Small intestine (tissue), 7 donors: Measurements from ENCODE around the gene KRTAP2-2. TPM values are rescaled to one million over a fixed set of nuclear protein-coding genes. Genes with fewer than 3 reads are reported as not detected.
"Not testable (repeated sequence)": the region's sequence is repeated elsewhere in the genome, so short reads cannot be mapped to it uniquely, and the experiment has no call there.

Source experiments
- DNase-seq, 2 donors: peaks; one replicate each; pipeline versions ENCODE4 v3.0.0 to v3.0.0-alpha.2; 2013
- FAIRE-seq: peaks from 2 replicates; lab custom pipeline; 2012; peaks lifted over from hg19 to GRCh38; lab: Jason Lieb, UNC
- H3K27ac ChIP-seq, 3 donors: one replicate each; pipeline ENCODE4 v1.5.1; 2013; ENCODE audit warnings: low read length in 2 of 3, mild to moderate bottlenecking in 2 of 3, control low read depth in 1 of 3, inconsistent platforms in 1 of 3, low read depth in 1 of 3, moderate library complexity in 1 of 3
- H3K27me3 ChIP-seq, 3 donors: one replicate each; pipeline ENCODE4 v1.6.1; 2013; ENCODE audit warnings: low read length in 3 of 3, inconsistent platforms in 1 of 3; ENCODE audit not compliant: control insufficient read depth in 3 of 3, insufficient read depth in 3 of 3
- H3K36me3 ChIP-seq, 3 donors: one replicate each; pipeline ENCODE4 v1.6.1; 2013; ENCODE audit warnings: low read length in 3 of 3, inconsistent platforms in 1 of 3, low read depth in 1 of 3, mild to moderate bottlenecking in 1 of 3, moderate library complexity in 1 of 3; ENCODE audit not compliant: control insufficient read depth in 3 of 3, insufficient read depth in 2 of 3
- H3K4me1 ChIP-seq, 3 donors: one replicate each; pipeline ENCODE4 v1.6.1; 2013; ENCODE audit warnings: low read length in 2 of 3, inconsistent platforms in 1 of 3, low read depth in 1 of 3, mild to moderate bottlenecking in 1 of 3, moderate library complexity in 1 of 3; ENCODE audit not compliant: control insufficient read depth in 3 of 3, insufficient read depth in 2 of 3
- H3K4me3 ChIP-seq, 3 donors: one replicate each; pipeline ENCODE4 v1.5.1; 2013; ENCODE audit warnings: low read length in 3 of 3, control low read depth in 1 of 3, inconsistent platforms in 1 of 3, low read depth in 1 of 3, mild to moderate bottlenecking in 1 of 3, moderate library complexity in 1 of 3
- H3K9me3 ChIP-seq, 2 donors: one replicate each; pipeline ENCODE4 v1.6.1; 2013; ENCODE audit warnings: low read depth in 1 of 2, low read length in 1 of 2; ENCODE audit not compliant: control insufficient read depth in 2 of 2, insufficient read depth in 1 of 2
- WGBS, 3 donors: extraction: QIAGEN DNeasy Blood & Tissue Kit; methylation state at CpG; one replicate each; pipeline ENCODE4 v1.1.7; 2013; 5-methylcytosine and 5-hydroxymethylcytosine counted together
- polyA plus RNA-seq, 4 donors: library from polyadenylated mRNA; stranded (reverse) in 3 of 4; unstranded in 1 of 4; fragments of 200-250 nt in 3 of 4; fragments of 120-200 nt in 1 of 4; gene quantifications; one replicate each; pipeline versions ENCODE4 v1.2.1 to v1.2.3, GENCODE V29; 2013
- donor health status: healthy with polysubstance abuse.
- donor health status: control.
- donor health status: control.
- donor health status: Bipolar disorder and iron deficiency.
- donor health status: healthy.

The KRTAP2-2 gene
- polyA plus RNA-seq, 4 donors = not detected

GRCh38 chr17:41059276-41060051 lies 4.4 kb upstream of the KRTAP2-2 start:
- H3K27me3 ChIP-seq = peaks cover 0 to 12% (median 4%) of the 10 kb centered on the region in 3 donors
- FAIRE-seq = not testable (repeated sequence)

GRCh38 chr17:41058741-41059140 lies 3.7 kb upstream of the KRTAP2-2 start:
- no peaks in the 10 kb centered on the region for H3K9me3 ChIP-seq
- H3K4me3 ChIP-seq = no peak overlapping the region
- no peak overlapping the region for H3K27ac ChIP-seq
- FAIRE-seq (no peak), DNase-seq (no peak)
- no peaks in the 10 kb centered on the region for H3K36me3 ChIP-seq
- H3K4me1 ChIP-seq = no peaks in the 10 kb centered on the region
- 67 to 86% (median 75%) methylated on average over 5 of the region's 5 CpGs for WGBS, 3 donors
- peaks cover 0 to 12% (median 4%) of the 10 kb centered on the region in 3 donors for H3K27me3 ChIP-seq

More at GRCh38 chr17:41059276-41060051, 4.4 kb upstream of the KRTAP2-2 start:
- H3K4me1 ChIP-seq, H3K27ac ChIP-seq, H3K4me3 ChIP-seq, DNase-seq, H3K9me3 ChIP-seq, H3K36me3 ChIP-seq: not testable (repeated sequence)
- 24 to 28% (median 25%) methylated on average over 10 to 12 of the region's 31 CpGs for WGBS, 3 donors

- Histone ChIP-seq H3K27ac (no peak overlapping the region), H3K4me3 (no peak overlapping the region), H3K27me3 (peaks cover 0 to 12% (median 4%) of the 10 kb centered on the region in 3 donors), H3K36me3 (no peaks in the 10 kb centered on the region), H3K9me3 (no peaks in the 10 kb centered on the region), H3K4me1 (no peaks in the 10 kb centered on the region)
- FAIRE-seq = no peak
- DNase-seq = no peak
- 93 to 100% (median 96%) methylated on average over 1 of the region's 1 CpG for WGBS, 3 donors
These were observed 2.5 kb upstream of the KRTAP2-2 start for GRCh38 chr17:41057547-41057946.

- FAIRE-seq, H3K9me3 ChIP-seq, H3K4me1 ChIP-seq, H3K36me3 ChIP-seq, H3K27ac ChIP-seq, H3K4me3 ChIP-seq, DNase-seq, H3K27me3 ChIP-seq: not testable (repeated sequence)
- 65 to 69% (median 69%) methylated on average over 5 to 9 of the region's 9 CpGs for WGBS, 3 donors
These were observed 474 bp downstream of the KRTAP2-2 start for GRCh38 chr17:41054556-41054955.

- Histone ChIP-seq H3K4me1 (no peaks in the 10 kb centered on the region), H3K9me3 (no peaks in the 10 kb centered on the region), H3K4me3 (no peak overlapping the region), H3K27ac (no peak overlapping the region), H3K36me3 (no peaks in the 10 kb centered on the region), H3K27me3 (peaks cover 0 to 4% (median 3%) of the 10 kb centered on the region in 3 donors)
- DNase-seq = no peak
- FAIRE-seq = no peak
- WGBS, 3 donors = 86 to 89% (median 87%) methylated on average over 4 of the region's 4 CpGs
These were observed 1.0 kb downstream of the KRTAP2-2 start for GRCh38 chr17:41054025-41054424.

- FAIRE-seq = no peak
- H3K36me3 ChIP-seq = no peaks in the 10 kb centered on the region
- DNase-seq = no peak
- H3K4me3 ChIP-seq = no peak overlapping the region
- no peak overlapping the region for H3K27ac ChIP-seq
- peaks cover 0 to 8% (median 7%) of the 10 kb centered on the region in 3 donors for H3K27me3 ChIP-seq
- H3K9me3 ChIP-seq = no peaks in the 10 kb centered on the region
- no peaks in the 10 kb centered on the region for H3K4me1 ChIP-seq
These were observed 2.5 kb downstream of the KRTAP2-2 start for GRCh38 chr17:41052566-41052965.

GRCh38 chr17:41049110-41049509 lies 5.9 kb downstream of the KRTAP2-2 start:
- Histone ChIP-seq H3K27ac (no peak overlapping the region), H3K4me3 (no peak overlapping the region), H3K36me3 (no peaks in the 10 kb centered on the region), H3K9me3 (no peaks in the 10 kb centered on the region), H3K27me3 (peaks cover 0 to 10% (median 9%) of the 10 kb centered on the region in 3 donors), H3K4me1 (no peaks in the 10 kb centered on the region)
- WGBS, 3 donors = 40 to 59% (median 49%) methylated on average over 2 of the region's 2 CpGs
- DNase-seq = no peak
- no peak for FAIRE-seq

- FAIRE-seq (no peak), DNase-seq (no peak)
- H3K36me3 ChIP-seq = no peaks in the 10 kb centered on the region
- H3K27me3 ChIP-seq = peaks cover 0 to 10% (median 9%) of the 10 kb centered on the region in 3 donors
- H3K9me3 ChIP-seq = no peaks in the 10 kb centered on the region
- 58 to 61% (median 59%) methylated on average over 7 of the region's 7 CpGs for WGBS, 3 donors
- no peak overlapping the region for H3K4me3 ChIP-seq
- H3K4me1 ChIP-seq = no peaks in the 10 kb centered on the region
- H3K27ac ChIP-seq = no peak overlapping the region
These were observed 6.6 kb downstream of the KRTAP2-2 start for GRCh38 chr17:41048441-41048840.
